K562 (cell line): ENCODE data around the gene TSPAN14. TPM values are rescaled to one million over a fixed set of nuclear protein-coding genes. Genes with fewer than 3 reads are reported as not detected.
A peak's percentile ranks its signal among the peaks of the same experiment; 100 is the strongest.

Experiments
- ATF1 ChIP-seq, 2 experiments: fragments of 450-650 bp in 1 of 2; IDR thresholded peaks; 2 replicates each; pipeline ENCODE4 v1.6.1; 2016; ENCODE audit warnings: missing compliant biosample characterization in 1 of 2, missing genetic modification characterization in 1 of 2
- BRCA1 ChIP-seq, 2 experiments: fragments of 450-650 bp in 1 of 2; sonication (generic) in 1 of 2; formaldehyde crosslinking in 1 of 2; IDR thresholded peaks; 2 replicates each; pipeline versions ENCODE4 v1.5.0 to v1.6.1; 2017 to 2020; ENCODE audit warnings: mild to moderate bottlenecking in 1 of 2, missing genetic modification reagents in 1 of 2
- BRD4 ChIP-seq: fragments of 200-600 bp; sonication (generic); IDR thresholded peaks from 2 replicates; pipeline ENCODE4 v1.6.1; 2017; ENCODE audit warnings: inconsistent platforms
- CBFB ChIP-seq: sonication (generic); formaldehyde crosslinking; IDR thresholded peaks from 2 replicates; pipeline ENCODE4 v1.4.0; 2020; ENCODE audit warnings: mild to moderate bottlenecking, missing genetic modification reagents
- CC2D1A ChIP-seq: fragments of 450-650 bp; IDR thresholded peaks from 2 replicates; pipeline ENCODE4 v1.6.1; 2017; ENCODE audit warnings: mild to moderate bottlenecking
- DLX4 ChIP-seq: fragments of 250-450 bp; sonication (Bioruptor Pico); IDR thresholded peaks from 2 replicates; pipeline ENCODE4 v1.6.1; 2021; ENCODE audit warnings: mild to moderate bottlenecking
- ELF1 ChIP-seq: fragments of 200-800 bp; sonication (Bioruptor generic); IDR thresholded peaks from 2 replicates; pipeline ENCODE4 v1.6.1; 2016; ENCODE audit warnings: missing genetic modification characterization, missing compliant biosample characterization
- HLTF ChIP-seq: fragments of 450-650 bp; IDR thresholded peaks from 2 replicates; pipeline ENCODE4 v1.6.1; 2016
- HMGN3 ChIP-seq: IDR thresholded peaks from 2 replicates; pipeline ENCODE4 v1.6.1; 2011; ENCODE audit warnings: borderline replicate concordance, low read depth, mild to moderate bottlenecking, mixed read lengths, low read length; ENCODE audit not compliant: insufficient read length; ENCODE audit errors: extremely low read depth
- LCOR ChIP-seq: sonication (generic); formaldehyde crosslinking; IDR thresholded peaks from 2 replicates; pipeline ENCODE4 v1.8.0; 2022; ENCODE audit warnings: mild to moderate bottlenecking, missing genetic modification reagents
- RBBP5 ChIP-seq: fragments of 200-600 bp; sonication (generic); IDR thresholded peaks from 2 replicates; pipeline ENCODE4 v1.6.1; 2012; ENCODE audit warnings: borderline replicate concordance, mild to moderate bottlenecking, low read length, control low read depth, inconsistent platforms; ENCODE audit not compliant: insufficient read depth, poor library complexity, severe bottlenecking
- TAF9B ChIP-seq: fragments of 450-650 bp; IDR thresholded peaks from 2 replicates; pipeline ENCODE4 v1.6.1; 2018; ENCODE audit warnings: mild to moderate bottlenecking; ENCODE audit not compliant: partially characterized antibody
- TEAD2 ChIP-seq: fragments of 450-650 bp; IDR thresholded peaks from 2 replicates; pipeline ENCODE4 v1.6.1; 2016; ENCODE audit warnings: missing genetic modification characterization, control low read depth, missing compliant biosample characterization
- UBTF ChIP-seq, 2 experiments: IDR thresholded peaks; 2 replicates each; pipeline ENCODE4 v1.6.1; 2012; ENCODE audit warnings: improper control_type of control experiment in 2 of 2, low read depth in 2 of 2, low read length in 2 of 2, borderline replicate concordance in 1 of 2
- ZNF174 ChIP-seq: fragments of 250-450 bp; sonication (Bioruptor Pico); IDR thresholded peaks from 2 replicates; pipeline ENCODE4 v1.4.0; 2020; ENCODE audit warnings: mild to moderate bottlenecking
- ZNF830 ChIP-seq: fragments of 250-450 bp; sonication (Bioruptor Pico); IDR thresholded peaks from 2 replicates; pipeline ENCODE4 v1.5.0; 2021; ENCODE audit warnings: mild to moderate bottlenecking
- polyA plus RNA-seq, 8 experiments: library from polyadenylated mRNA; depleted of rRNA in 4 of 8; stranded (reverse) in 5 of 8; unstranded in 3 of 8; fragments of >200 nt; fragmentation: Nextera tagmentation in 2 of 8; fragmentation: Illumina TruSeq in 1 of 8; extraction: Ambion mirVana in 2 of 8; extraction: Trizol in 1 of 8; gene quantifications; 2 replicates each; pipeline versions ENCODE4 v1.2.1 to v1.2.3, GENCODE V29; 2011 to 2014; ENCODE audit warnings: inconsistent platforms in 1 of 8, missing spikeins in 1 of 8
- total RNA-seq, 7 experiments: library from RNA; depleted of rRNA in 6 of 7; stranded (reverse); fragments of >200 nt in 6 of 7; fragmentation: Illumina TruSeq in 2 of 7; extraction: Trizol in 2 of 7; gene quantifications; 2 replicates each; pipeline versions ENCODE4 v1.2.1 to v1.2.3, GENCODE V29; 2011 to 2021; ENCODE audit warnings: low replicate concordance in 1 of 7
- TF ChIP-seq, protein P1 (sequence below): fragments of 450-650 bp; IDR thresholded peaks from 2 replicates; pipeline ENCODE4 v1.6.1; 2017; ENCODE audit warnings: antibody characterized with exemption, mild to moderate bottlenecking
- TF ChIP-seq, protein P2 (sequence below): sonication (generic); formaldehyde crosslinking; IDR thresholded peaks from 2 replicates; pipeline ENCODE4 v1.8.1; 2023; ENCODE audit warnings: mild to moderate bottlenecking, missing genetic modification reagents

TSPAN14 gene
- total and polyA plus RNA-seq, 9 of the 15 experiments (the other 6 are each of a cell fraction or from before 2014, with no cell fraction given) = 5.8 to 92.9 (median 23.3) TPM

DNA sequence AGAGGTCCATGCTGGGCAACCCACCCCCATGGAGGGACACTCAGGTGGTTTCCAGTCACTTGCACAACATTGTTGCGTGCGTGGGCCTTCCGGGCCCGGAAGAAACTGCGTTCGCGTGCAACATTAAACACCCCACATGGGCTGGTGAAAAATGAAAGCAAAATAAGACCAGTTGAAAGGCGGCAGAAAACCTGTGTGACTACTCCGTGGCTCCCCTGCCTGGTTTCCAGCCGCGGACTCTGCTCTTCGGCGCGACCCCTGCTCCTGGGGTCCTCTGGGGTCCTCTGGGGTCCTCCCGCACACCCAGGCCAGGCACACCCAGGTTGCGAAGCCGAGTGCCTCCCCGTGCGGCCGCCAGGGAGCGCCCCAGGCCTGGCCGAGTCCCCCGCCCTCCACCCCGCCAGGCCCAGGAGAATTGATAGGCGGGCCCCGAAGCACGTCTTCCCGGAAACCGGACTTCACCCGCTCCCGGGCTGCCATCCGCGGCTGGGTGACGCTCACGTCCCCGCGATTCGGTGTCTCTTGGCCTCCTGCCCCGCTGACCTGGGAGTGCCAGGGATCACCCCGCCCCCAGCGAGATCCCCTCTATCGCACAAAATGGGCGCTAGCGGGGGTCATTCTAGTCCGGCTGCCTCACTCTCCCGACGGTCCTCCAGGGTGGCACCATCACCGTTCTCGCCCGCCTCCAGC lies 81.7 kb downstream of the TSPAN14 start (continued):
- TF ChIP-seq, protein P1, sequence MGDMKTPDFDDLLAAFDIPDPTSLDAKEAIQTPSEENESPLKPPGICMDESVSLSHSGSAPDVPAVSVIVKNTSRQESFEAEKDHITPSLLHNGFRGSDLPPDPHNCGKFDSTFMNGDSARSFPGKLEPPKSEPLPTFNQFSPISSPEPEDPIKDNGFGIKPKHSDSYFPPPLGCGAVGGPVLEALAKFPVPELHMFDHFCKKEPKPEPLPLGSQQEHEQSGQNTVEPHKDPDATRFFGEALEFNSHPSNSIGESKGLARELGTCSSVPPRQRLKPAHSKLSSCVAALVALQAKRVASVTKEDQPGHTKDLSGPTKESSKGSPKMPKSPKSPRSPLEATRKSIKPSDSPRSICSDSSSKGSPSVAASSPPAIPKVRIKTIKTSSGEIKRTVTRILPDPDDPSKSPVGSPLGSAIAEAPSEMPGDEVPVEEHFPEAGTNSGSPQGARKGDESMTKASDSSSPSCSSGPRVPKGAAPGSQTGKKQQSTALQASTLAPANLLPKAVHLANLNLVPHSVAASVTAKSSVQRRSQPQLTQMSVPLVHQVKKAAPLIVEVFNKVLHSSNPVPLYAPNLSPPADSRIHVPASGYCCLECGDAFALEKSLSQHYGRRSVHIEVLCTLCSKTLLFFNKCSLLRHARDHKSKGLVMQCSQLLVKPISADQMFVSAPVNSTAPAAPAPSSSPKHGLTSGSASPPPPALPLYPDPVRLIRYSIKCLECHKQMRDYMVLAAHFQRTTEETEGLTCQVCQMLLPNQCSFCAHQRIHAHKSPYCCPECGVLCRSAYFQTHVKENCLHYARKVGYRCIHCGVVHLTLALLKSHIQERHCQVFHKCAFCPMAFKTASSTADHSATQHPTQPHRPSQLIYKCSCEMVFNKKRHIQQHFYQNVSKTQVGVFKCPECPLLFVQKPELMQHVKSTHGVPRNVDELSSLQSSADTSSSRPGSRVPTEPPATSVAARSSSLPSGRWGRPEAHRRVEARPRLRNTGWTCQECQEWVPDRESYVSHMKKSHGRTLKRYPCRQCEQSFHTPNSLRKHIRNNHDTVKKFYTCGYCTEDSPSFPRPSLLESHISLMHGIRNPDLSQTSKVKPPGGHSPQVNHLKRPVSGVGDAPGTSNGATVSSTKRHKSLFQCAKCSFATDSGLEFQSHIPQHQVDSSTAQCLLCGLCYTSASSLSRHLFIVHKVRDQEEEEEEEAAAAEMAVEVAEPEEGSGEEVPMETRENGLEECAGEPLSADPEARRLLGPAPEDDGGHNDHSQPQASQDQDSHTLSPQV = 0 out of 2 replicates have a peak, but pooled peaks have one; percentile 51
- TF ChIP-seq TEAD2 (no peak), BRD4 (no peak), ZNF830 (CRISPR knock-in tag) (no peak), CBFB (CRISPR knock-in tag) (peak; percentile 68), RBBP5 (no peak), BRCA1 (IDR thresholded peaks at IDR 0.05) (no peak), BRCA1 (CRISPR knock-in tag; IDR thresholded peaks at IDR 0.05) (no peak), UBTF (IDR thresholded peaks at IDR 0.05; ENCODE audit: borderline replicate concordance in 1 of 2, low read depth in 2 of 2, low read length in 2 of 2) (0 out of 4 replicates have a peak, but pooled peaks of 1 of the 2 experiments have one; percentile 23), HMGN3 (peak; percentile 69), HLTF (no peak), TAF9B (no peak), ZNF174 (CRISPR knock-in tag) (no peak), CC2D1A (no peak), DLX4 (CRISPR knock-in tag) (no peak), ATF1 (CRISPR knock-in tag; IDR thresholded peaks at IDR 0.05) (no peak), ATF1 (tag; IDR thresholded peaks at IDR 0.05) (peak; percentile 47), LCOR (CRISPR knock-in tag) (no peak), ELF1 (peak; percentile 60; the same call in 1 of the 2 replicates)
- TF ChIP-seq, protein P2, sequence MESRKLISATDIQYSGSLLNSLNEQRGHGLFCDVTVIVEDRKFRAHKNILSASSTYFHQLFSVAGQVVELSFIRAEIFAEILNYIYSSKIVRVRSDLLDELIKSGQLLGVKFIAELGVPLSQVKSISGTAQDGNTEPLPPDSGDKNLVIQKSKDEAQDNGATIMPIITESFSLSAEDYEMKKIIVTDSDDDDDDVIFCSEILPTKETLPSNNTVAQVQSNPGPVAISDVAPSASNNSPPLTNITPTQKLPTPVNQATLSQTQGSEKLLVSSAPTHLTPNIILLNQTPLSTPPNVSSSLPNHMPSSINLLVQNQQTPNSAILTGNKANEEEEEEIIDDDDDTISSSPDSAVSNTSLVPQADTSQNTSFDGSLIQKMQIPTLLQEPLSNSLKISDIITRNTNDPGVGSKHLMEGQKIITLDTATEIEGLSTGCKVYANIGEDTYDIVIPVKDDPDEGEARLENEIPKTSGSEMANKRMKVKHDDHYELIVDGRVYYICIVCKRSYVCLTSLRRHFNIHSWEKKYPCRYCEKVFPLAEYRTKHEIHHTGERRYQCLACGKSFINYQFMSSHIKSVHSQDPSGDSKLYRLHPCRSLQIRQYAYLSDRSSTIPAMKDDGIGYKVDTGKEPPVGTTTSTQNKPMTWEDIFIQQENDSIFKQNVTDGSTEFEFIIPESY (CRISPR knock-in tag) = peak; percentile 83
